Measurements from ENCODE around the gene ECT2L.

GRCh38 chr6:138814179-138814834 is 18.4 kb downstream of the ECT2L start:
- TF ChIP-seq PBX3 (IDR thresholded peaks at IDR 0.05), result no peak
- TF ChIP-seq CTCF (IDR thresholded peaks at IDR 0.05), result no peak
- no peak for TF ChIP-seq ELF1 (IDR thresholded peaks at IDR 0.05)
